Erythroblast (primary cell): Measurements from ENCODE around the gene SYTL1.

Experiments used
- GATA1 ChIP-seq: IDR thresholded peaks from 2 replicates; pipeline ENCODE4 v1.6.1; 2011; ENCODE audit warnings: low read depth, mild to moderate bottlenecking, control low read depth, low read length, moderate library complexity
- POLR2A ChIP-seq: IDR thresholded peaks from 2 replicates; pipeline ENCODE4 v1.6.1; 2011; ENCODE audit warnings: mild to moderate bottlenecking, low read length

DNA sequence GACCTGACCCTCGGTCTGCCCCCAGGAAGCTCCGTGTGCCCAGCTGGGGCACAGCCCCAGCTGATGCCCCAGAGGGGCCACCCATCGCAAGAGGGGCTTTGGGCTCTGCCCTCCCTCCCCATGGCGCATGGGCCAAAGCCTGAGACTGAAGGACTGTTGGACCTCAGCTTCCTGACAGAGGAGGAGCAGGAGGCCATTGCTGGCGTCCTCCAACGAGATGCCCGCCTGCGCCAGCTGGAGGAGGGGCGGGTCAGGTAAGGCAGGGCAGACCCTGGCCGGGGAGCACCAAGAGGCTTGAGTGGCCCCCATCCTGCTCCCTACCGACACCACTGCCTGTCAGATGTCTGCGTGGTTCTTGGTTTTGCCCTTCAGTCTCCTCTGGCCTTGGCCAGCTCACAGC, 3.5 kb downstream of the SYTL1 start:
- TF ChIP-seq POLR2A (no peak), GATA1 (no peak)
